Measurements from ENCODE around the gene CYP3A4. TPM values are rescaled to one million over a fixed set of nuclear protein-coding genes. Genes with fewer than 3 reads are reported as not detected.
"Not testable (repeated sequence)": the region's sequence is repeated elsewhere in the genome, so short reads cannot be mapped to it uniquely, and the experiment has no call there.

CYP3A4 gene
- total and polyA plus RNA-seq, 2 donors from 2014 or later: 0.37 TPM; not detected in 1

DNA sequence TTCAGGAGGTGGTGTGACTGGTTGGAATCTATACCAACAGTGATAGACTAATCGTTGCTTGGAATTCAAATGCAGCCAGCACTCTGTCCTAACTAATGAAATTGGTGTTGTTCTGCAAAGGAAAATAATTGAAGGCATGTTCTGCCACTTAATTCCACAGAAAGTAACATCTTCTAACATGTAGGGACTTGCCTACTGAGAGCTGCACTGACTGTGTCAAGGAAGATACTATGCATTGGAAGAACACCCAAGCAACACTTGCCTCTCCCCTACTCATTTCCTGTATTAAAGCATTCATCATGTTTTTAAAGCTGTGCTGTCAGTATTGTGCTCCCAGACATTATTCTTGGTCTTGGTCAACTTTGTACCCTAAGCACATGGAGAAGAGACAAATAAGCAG, 46.3 kb downstream of the CYP3A4 start:
- Histone ChIP-seq H3K27ac (ENCODE audit: low read depth in 2 of 2, low read length in 2 of 2) (no peak overlapping the region), H3K9ac (ENCODE audit: low read length in 3 of 3) (no peak overlapping the region), H3K4me1 (ENCODE audit: control insufficient read depth in 2 of 3, insufficient read depth in 2 of 3, low read depth in 1 of 3, low read length in 3 of 3) (no peaks in the 10 kb centered on the region), H3K27me3 (ENCODE audit: control insufficient read depth, insufficient read depth, low read length) (no peaks in the 10 kb centered on the region), H3K4me3 (ENCODE audit: low read length in 3 of 3) (no peak overlapping the region), H3K9me3 (ENCODE audit: control insufficient read depth in 2 of 3, insufficient read depth in 1 of 3, low read length in 3 of 3) (no peaks in the 10 kb centered on the region), H3K36me3 (ENCODE audit: control insufficient read depth in 2 of 3, insufficient read depth in 3 of 3, low read length in 3 of 3) (no peaks in the 10 kb centered on the region)
- no peak for DNase-seq
- no peak for FAIRE-seq
- TF ChIP-seq, protein P1, sequence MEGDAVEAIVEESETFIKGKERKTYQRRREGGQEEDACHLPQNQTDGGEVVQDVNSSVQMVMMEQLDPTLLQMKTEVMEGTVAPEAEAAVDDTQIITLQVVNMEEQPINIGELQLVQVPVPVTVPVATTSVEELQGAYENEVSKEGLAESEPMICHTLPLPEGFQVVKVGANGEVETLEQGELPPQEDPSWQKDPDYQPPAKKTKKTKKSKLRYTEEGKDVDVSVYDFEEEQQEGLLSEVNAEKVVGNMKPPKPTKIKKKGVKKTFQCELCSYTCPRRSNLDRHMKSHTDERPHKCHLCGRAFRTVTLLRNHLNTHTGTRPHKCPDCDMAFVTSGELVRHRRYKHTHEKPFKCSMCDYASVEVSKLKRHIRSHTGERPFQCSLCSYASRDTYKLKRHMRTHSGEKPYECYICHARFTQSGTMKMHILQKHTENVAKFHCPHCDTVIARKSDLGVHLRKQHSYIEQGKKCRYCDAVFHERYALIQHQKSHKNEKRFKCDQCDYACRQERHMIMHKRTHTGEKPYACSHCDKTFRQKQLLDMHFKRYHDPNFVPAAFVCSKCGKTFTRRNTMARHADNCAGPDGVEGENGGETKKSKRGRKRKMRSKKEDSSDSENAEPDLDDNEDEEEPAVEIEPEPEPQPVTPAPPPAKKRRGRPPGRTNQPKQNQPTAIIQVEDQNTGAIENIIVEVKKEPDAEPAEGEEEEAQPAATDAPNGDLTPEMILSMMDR (IDR thresholded peaks at IDR 0.05; ENCODE audit: borderline replicate concordance, extremely low read depth, insufficient read depth): no peak
- intact Hi-C loops (cut with DNase I): no loop called here

DNA sequence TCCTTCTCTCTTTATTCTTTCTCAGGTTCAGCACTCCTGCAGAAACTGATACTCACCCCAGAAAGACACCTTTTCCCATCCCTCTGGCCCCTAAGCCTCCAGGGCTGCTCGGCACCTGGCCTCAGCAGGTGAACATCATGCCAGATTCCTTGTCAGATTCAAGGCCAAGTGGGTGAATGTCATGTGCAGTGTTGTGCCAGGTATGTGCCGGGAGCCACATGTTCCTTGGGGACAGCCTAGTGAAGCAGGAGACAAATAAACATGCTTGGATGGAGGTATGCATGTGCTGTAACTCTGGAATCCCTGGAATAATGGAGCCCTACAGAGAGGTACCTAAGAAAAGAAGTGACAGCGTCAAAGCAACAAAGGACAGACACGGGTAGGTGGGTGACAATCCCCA, 47.3 kb downstream of the CYP3A4 start:
- H3K9me3 ChIP-seq (ENCODE audit: control insufficient read depth in 2 of 3, insufficient read depth in 1 of 3, low read length in 3 of 3); intact Hi-C loops (cut with DNase I); H3K27me3 ChIP-seq (ENCODE audit: control insufficient read depth, insufficient read depth, low read length); H3K9ac ChIP-seq (ENCODE audit: low read length in 3 of 3); H3K4me1 ChIP-seq (ENCODE audit: control insufficient read depth in 2 of 3, insufficient read depth in 2 of 3, low read depth in 1 of 3, low read length in 3 of 3); H3K27ac ChIP-seq (ENCODE audit: low read depth in 2 of 2, low read length in 2 of 2); DNase-seq; H3K4me3 ChIP-seq (ENCODE audit: low read length in 3 of 3); FAIRE-seq; H3K36me3 ChIP-seq (ENCODE audit: control insufficient read depth in 2 of 3, insufficient read depth in 3 of 3, low read length in 3 of 3): not testable (repeated sequence)

DNA sequence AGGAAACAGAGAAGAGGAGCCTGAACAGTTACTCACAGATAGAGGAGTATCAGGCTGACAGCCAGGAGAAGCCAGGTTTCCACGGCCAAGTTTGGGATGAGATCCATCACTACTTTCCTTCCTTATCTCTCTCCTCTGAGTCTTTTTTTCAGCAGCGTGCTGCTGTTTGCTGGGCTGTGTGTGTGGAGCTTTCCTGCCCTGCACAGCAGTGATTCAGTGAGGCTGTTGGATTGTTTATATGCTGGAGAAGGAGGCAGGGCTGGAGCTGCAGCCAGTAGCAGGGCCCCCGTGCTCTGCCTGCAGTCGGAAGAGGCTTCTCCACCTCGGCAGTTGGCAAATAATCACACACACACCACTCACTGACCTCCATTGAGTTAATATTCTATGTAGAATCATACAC, 49.0 kb downstream of the CYP3A4 start, which contains the start of gene CYP3A7:
TSS of gene CYP3A7 (minus strand) at position 210 of the 400 bp plus-strand sequence. CDS start at position 107, 103 bp downstream.
- DNase-seq (no peak), FAIRE-seq (no peak)
- intact Hi-C loops (cut with DNase I): no loop called here
- Histone ChIP-seq H3K9ac (ENCODE audit: low read length in 3 of 3) (no peak within 1 kb of the TSS), H3K4me1 (ENCODE audit: control insufficient read depth in 2 of 3, insufficient read depth in 2 of 3, low read depth in 1 of 3, low read length in 3 of 3) (no peaks in the 10 kb centered on the region), H3K27me3 (ENCODE audit: control insufficient read depth, insufficient read depth, low read length) (no peaks in the 10 kb centered on the region), H3K27ac (ENCODE audit: low read depth in 2 of 2, low read length in 2 of 2) (no peak within 1 kb of the TSS), H3K36me3 (ENCODE audit: control insufficient read depth in 2 of 3, insufficient read depth in 3 of 3, low read length in 3 of 3) (no peaks in the 10 kb centered on the region), H3K9me3 (ENCODE audit: control insufficient read depth in 2 of 3, insufficient read depth in 1 of 3, low read length in 3 of 3) (no peaks in the 10 kb centered on the region), H3K4me3 (ENCODE audit: low read length in 3 of 3) (no peak within 1 kb of the TSS)
- TF ChIP-seq, protein P1 (IDR thresholded peaks at IDR 0.05; ENCODE audit: borderline replicate concordance, extremely low read depth, insufficient read depth): no peak

DNA sequence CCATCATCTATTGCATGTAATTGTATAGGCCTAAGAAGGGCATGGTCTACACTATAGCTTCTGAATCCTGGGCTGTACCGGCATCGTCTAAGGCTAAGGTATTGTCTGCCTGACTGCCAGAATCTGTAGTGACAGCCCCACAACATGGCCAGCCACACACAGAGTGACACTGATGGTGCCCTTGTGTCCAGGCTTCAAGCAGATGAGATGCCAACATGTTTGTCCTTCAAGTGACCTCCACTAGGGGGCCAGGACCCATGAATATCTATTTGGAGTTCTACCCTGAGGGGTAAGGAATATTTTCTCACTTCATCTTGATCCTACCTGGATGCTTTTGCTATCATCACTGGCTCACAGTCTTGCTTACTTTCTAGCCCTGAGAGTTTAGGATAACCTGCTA, 50.5 kb downstream of the CYP3A4 start:
- H3K4me3 ChIP-seq (ENCODE audit: low read length in 3 of 3): no peak overlapping the region
- no peak for DNase-seq
- no peaks in the 10 kb centered on the region for H3K9me3 ChIP-seq (ENCODE audit: control insufficient read depth in 2 of 3, insufficient read depth in 1 of 3, low read length in 3 of 3)
- no peak overlapping the region for H3K9ac ChIP-seq (ENCODE audit: low read length in 3 of 3)
- no peak for FAIRE-seq
- H3K27me3 ChIP-seq (ENCODE audit: control insufficient read depth, insufficient read depth, low read length): no peaks in the 10 kb centered on the region
- H3K4me1 ChIP-seq (ENCODE audit: control insufficient read depth in 2 of 3, insufficient read depth in 2 of 3, low read depth in 1 of 3, low read length in 3 of 3): no peaks in the 10 kb centered on the region
- intact Hi-C loops (cut with DNase I): no loop called here
- H3K27ac ChIP-seq (ENCODE audit: low read depth in 2 of 2, low read length in 2 of 2): no peak overlapping the region
- TF ChIP-seq, protein P1 (IDR thresholded peaks at IDR 0.05; ENCODE audit: borderline replicate concordance, extremely low read depth, insufficient read depth): peak; percentile 2
- H3K36me3 ChIP-seq (ENCODE audit: control insufficient read depth in 2 of 3, insufficient read depth in 3 of 3, low read length in 3 of 3): no peaks in the 10 kb centered on the region
